A549 (cell line): ENCODE measurements around the gene ADCY2.

Experiments used
- HDAC2 ChIP-seq: fragments of 200-600 bp; sonication (generic); IDR thresholded peaks from 2 replicates; pipeline ENCODE4 v1.6.1; 2016
- KDM5A ChIP-seq: fragments of 200-600 bp; sonication (generic); IDR thresholded peaks from 2 replicates; pipeline ENCODE4 v1.6.1; 2016; ENCODE audit warnings: antibody characterized with exemption, mild to moderate bottlenecking
- NFE2L2 ChIP-seq: fragments of 150-350 bp; conservative IDR thresholded peaks from 2 replicates; pipeline ENCODE4 v1.6.1; 2014; ENCODE audit warnings: low read length
- POLR2A ChIP-seq: IDR thresholded peaks from 2 replicates; pipeline ENCODE4 v1.6.1; 2012; ENCODE audit warnings: mild to moderate bottlenecking, low read length
- REST ChIP-seq: fragments of 200-600 bp; sonication (generic); IDR thresholded peaks from 2 replicates; pipeline ENCODE4 v1.6.1; 2016; ENCODE audit warnings: antibody characterized with exemption, mild to moderate bottlenecking, moderate library complexity
- RNF2 ChIP-seq: fragments of 200-600 bp; sonication (generic); IDR thresholded peaks from 2 replicates; pipeline ENCODE4 v1.6.1; 2016; ENCODE audit warnings: low read depth, mild to moderate bottlenecking, antibody characterized with exemption, moderate library complexity, borderline replicate concordance
- TF ChIP-seq, protein P1 (sequence below): IDR thresholded peaks from 2 replicates; pipeline ENCODE4 v1.6.1; 2012
- TF ChIP-seq, protein P2 (sequence below): fragments of >200 bp; sonication (Bioruptor Twin); formaldehyde crosslinking; IDR thresholded peaks from 3 replicates; pipeline ENCODE4 v1.5.1; 2016

DNA sequence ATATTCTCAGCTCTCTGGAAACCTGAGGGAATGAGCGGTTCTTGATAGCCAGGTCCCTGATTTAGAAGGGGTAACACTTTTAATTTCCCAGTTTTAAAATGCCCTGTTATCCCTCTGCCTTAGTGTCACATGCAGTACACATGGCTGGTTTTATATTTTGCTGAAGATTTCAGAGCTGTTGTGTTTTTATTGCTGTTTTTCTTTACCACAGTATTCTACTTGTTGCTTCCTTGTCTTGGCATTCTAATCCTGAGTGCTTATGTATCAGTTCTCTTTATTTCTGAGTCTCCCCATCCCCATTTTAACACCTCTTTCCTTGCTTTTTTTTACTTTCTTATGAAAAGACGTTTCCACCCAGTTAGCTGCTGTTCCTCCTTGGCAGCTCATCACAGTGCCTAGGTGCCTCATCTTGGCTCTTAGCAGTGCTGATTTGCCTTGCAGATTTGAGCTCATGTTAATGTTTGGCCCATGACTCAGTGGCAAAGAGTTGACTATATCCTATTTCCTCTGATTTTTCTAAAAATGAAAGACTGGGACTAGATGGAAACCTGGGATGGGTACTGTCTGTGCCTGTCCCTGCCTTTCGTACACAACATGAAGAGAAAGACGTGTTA, 476.7 kb downstream of the ADCY2 start:
- TF ChIP-seq, protein P1, sequence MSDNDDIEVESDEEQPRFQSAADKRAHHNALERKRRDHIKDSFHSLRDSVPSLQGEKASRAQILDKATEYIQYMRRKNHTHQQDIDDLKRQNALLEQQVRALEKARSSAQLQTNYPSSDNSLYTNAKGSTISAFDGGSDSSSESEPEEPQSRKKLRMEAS = no peak
- TF ChIP-seq, protein P2, sequence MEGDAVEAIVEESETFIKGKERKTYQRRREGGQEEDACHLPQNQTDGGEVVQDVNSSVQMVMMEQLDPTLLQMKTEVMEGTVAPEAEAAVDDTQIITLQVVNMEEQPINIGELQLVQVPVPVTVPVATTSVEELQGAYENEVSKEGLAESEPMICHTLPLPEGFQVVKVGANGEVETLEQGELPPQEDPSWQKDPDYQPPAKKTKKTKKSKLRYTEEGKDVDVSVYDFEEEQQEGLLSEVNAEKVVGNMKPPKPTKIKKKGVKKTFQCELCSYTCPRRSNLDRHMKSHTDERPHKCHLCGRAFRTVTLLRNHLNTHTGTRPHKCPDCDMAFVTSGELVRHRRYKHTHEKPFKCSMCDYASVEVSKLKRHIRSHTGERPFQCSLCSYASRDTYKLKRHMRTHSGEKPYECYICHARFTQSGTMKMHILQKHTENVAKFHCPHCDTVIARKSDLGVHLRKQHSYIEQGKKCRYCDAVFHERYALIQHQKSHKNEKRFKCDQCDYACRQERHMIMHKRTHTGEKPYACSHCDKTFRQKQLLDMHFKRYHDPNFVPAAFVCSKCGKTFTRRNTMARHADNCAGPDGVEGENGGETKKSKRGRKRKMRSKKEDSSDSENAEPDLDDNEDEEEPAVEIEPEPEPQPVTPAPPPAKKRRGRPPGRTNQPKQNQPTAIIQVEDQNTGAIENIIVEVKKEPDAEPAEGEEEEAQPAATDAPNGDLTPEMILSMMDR = no peak
- TF ChIP-seq KDM5A (no peak), NFE2L2 (no peak), REST (no peak), POLR2A (no peak), RNF2 (no peak), HDAC2 (no peak)
